K562 (cell line): ENCODE results near the gene JPH2. TPM values are rescaled to one million over a fixed set of nuclear protein-coding genes. Genes with fewer than 3 reads are reported as not detected.

Source experiments
- ATAC-seq: fragments of 200-7000 bp; cut with Tn5 transposase; 3 replicates; pipeline ENCODE4 v1.9.1; 2020; ENCODE audit warnings: moderate library complexity
- BruUV-seq: library from RNA; stranded (reverse); fragments of 400-500 nt; replicated peaks from 2 replicates; lab custom pipeline; 2021; lab: Mats Ljungman, UMichigan
- CTCF ChIA-PET: fragments of 300-600 bp; formaldehyde crosslinking; extraction: SDS; loops from one replicate; lab custom pipeline; 2021; ENCODE audit warnings: low intra/inter-chr PET ratio; lab: Yijun Ruan, JAX
- POLR2A ChIA-PET: fragments of 300-600, 350-650 bp; sonication (Branson Sonifier 250); formaldehyde crosslinking; extraction: SDS; loops from one replicate; lab custom pipeline; 2021; ENCODE audit warnings: antibody characterized with exemption, inconsistent platforms; lab: Yijun Ruan, JAX
- DNase-seq, 4 experiments: peaks; one replicate each; pipeline versions ENCODE4 v3.0.0 to v3.0.0-alpha.2; 2011 to 2018; ENCODE audit warnings: low spot score in 3 of 4, mixed read lengths in 3 of 4; ENCODE audit errors: extremely low read depth in 1 of 4
- FAIRE-seq: peaks from 2 replicates; lab custom pipeline; 2011; peaks lifted over from hg19 to GRCh38; lab: Jason Lieb, UNC
- H2AFZ ChIP-seq: 2 replicates; pipeline ENCODE4 v1.6.0; 2011; ENCODE audit warnings: low read depth, low read length, control low read depth, inconsistent platforms
- H3K27ac ChIP-seq: fragments of 200-600 bp; 3 replicates; pipeline ENCODE4 v1.8.0; 2011; ENCODE audit warnings: low read depth, mild to moderate bottlenecking, control low read depth, inconsistent platforms, low read length, moderate library complexity, mixed read lengths; ENCODE audit errors: extremely low read depth
- H3K27me3 ChIP-seq, 2 experiments: fragments of 300-600 bp in 1 of 2; 2 replicates in 1 of 2; 3 replicates in 1 of 2; pipeline versions ENCODE4 v1.6.0 to v1.8.0; 2011; ENCODE audit warnings: inconsistent platforms in 2 of 2, low read length in 2 of 2, mild to moderate bottlenecking in 1 of 2, mixed read lengths in 1 of 2, moderate library complexity in 1 of 2; ENCODE audit not compliant: control insufficient read depth in 2 of 2, insufficient read depth in 2 of 2
- H3K36me3 ChIP-seq: fragments of 300-600 bp; 3 replicates; pipeline ENCODE4 v1.8.0; 2011; ENCODE audit warnings: mild to moderate bottlenecking, low read length, inconsistent platforms; ENCODE audit not compliant: control insufficient read depth, insufficient read depth
- H3K4me1 ChIP-seq, 2 experiments: fragments of 200-600 bp in 1 of 2; replicated peaks in 1 of 2; 2 replicates in 1 of 2; 3 replicates in 1 of 2; pipeline versions ENCODE4 v1.5.1 to v1.8.0; 2011; ENCODE audit warnings: inconsistent platforms in 2 of 2, low read length in 2 of 2, mild to moderate bottlenecking in 1 of 2, mixed read lengths in 1 of 2, moderate library complexity in 1 of 2; ENCODE audit not compliant: control insufficient read depth in 2 of 2, insufficient read depth in 2 of 2
- H3K4me2 ChIP-seq: 2 replicates; pipeline ENCODE4 v1.6.1; 2011; ENCODE audit warnings: low read length, control low read depth, inconsistent platforms, mixed read lengths; ENCODE audit not compliant: insufficient read depth
- H3K4me3 ChIP-seq: fragments of 200-600 bp; sonication (generic), shearing (Covaris generic); 2 replicates; pipeline ENCODE4 v1.5.1; 2016; ENCODE audit warnings: control low read depth, inconsistent platforms
- H3K79me2 ChIP-seq: fragments of 200-600 bp; 3 replicates; pipeline ENCODE4 v1.8.0; 2011; ENCODE audit warnings: low read length, inconsistent platforms; ENCODE audit not compliant: control insufficient read depth, insufficient read depth
- H3K9ac ChIP-seq, 2 experiments: 2 replicates each; pipeline versions ENCODE4 v1.6.0 to v1.6.1; 2011; ENCODE audit warnings: low read depth in 2 of 2, low read length in 2 of 2, control low read depth in 1 of 2, inconsistent platforms in 1 of 2, mild to moderate bottlenecking in 1 of 2, mixed read lengths in 1 of 2; ENCODE audit not compliant: insufficient read depth in 1 of 2
- H3K9me1 ChIP-seq: one replicate; pipeline ENCODE4 v1.6.0; 2011; ENCODE audit warnings: inconsistent platforms, mild to moderate bottlenecking, low read length, moderate library complexity; ENCODE audit not compliant: control insufficient read depth, insufficient read depth
- H3K9me3 ChIP-seq: replicated peaks from 2 replicates; pipeline ENCODE4 v1.5.1; 2011; ENCODE audit warnings: low read depth, low read length, inconsistent platforms; ENCODE audit not compliant: control insufficient read depth, insufficient read depth
- H4K20me1 ChIP-seq: replicated peaks from 2 replicates; pipeline ENCODE4 v1.6.1; 2011; ENCODE audit warnings: low read length, inconsistent platforms, mixed read lengths; ENCODE audit not compliant: control insufficient read depth, insufficient read depth
- HMBOX1 ChIP-seq: sonication (generic); IDR thresholded peaks from 2 replicates; pipeline ENCODE4 v1.6.1; 2016
- JUND ChIP-seq, 2 experiments: IDR thresholded peaks; 2 replicates in 1 of 2; 3 replicates in 1 of 2; pipeline ENCODE4 v1.6.1; 2011; ENCODE audit warnings: borderline replicate concordance in 2 of 2, low read depth in 2 of 2, low read length in 2 of 2, improper control_type of control experiment in 1 of 2, missing biosample characterization in 1 of 2, missing genetic modification characterization in 1 of 2, missing genetic modification reagents in 1 of 2
- KAT8 ChIP-seq: fragments of 450-650 bp; IDR thresholded peaks from 2 replicates; pipeline ENCODE4 v1.6.1; 2016; ENCODE audit warnings: low read depth, mild to moderate bottlenecking
- MEIS2 ChIP-seq: fragments of 450-650 bp; IDR thresholded peaks from 2 replicates; pipeline ENCODE4 v1.6.1; 2014; ENCODE audit warnings: mild to moderate bottlenecking; ENCODE audit not compliant: partially characterized antibody
- PKNOX1 ChIP-seq: fragments of 450-650 bp; IDR thresholded peaks from 2 replicates; pipeline ENCODE4 v1.6.1; 2016
- POLR2A ChIP-seq: fragments of 450-650 bp; conservative IDR thresholded peaks from 2 replicates; pipeline ENCODE4 v1.6.1; 2016
- SUPT5H ChIP-seq: fragments of 450-650 bp; IDR thresholded peaks from 2 replicates; pipeline ENCODE4 v1.6.1; 2016
- ZNF785 ChIP-seq: fragments of 250-450 bp; sonication (Bioruptor Pico); IDR thresholded peaks from 2 replicates; pipeline ENCODE4 v1.4.0; 2020; ENCODE audit warnings: mild to moderate bottlenecking
- WGBS: fragments of 100-300 bp; shearing (Covaris generic); methylation state at CpG from one replicate; pipeline ENCODE4 v1.1.6; 2016; ENCODE audit warnings: low coverage, mixed read lengths; ENCODE audit not compliant: insufficient coverage; ENCODE audit errors: missing lambda C conversion rate; 5-methylcytosine and 5-hydroxymethylcytosine counted together
- in situ Hi-C: fragments of 300-500 bp; cut with MboI; formaldehyde crosslinking; loops from 4 replicates; pipeline ENCODE4 v1.15.0; 2018; ENCODE audit warnings: inconsistent platforms, mixed read lengths
- intact Hi-C: fragments of 100-400 bp; cut with micrococcal nuclease; formaldehyde crosslinking; loops from 2 replicates; pipeline ENCODE4 v1.14.2; 2022
- polyA plus RNA-seq, 8 experiments: library from polyadenylated mRNA; depleted of rRNA in 4 of 8; stranded (reverse) in 5 of 8; unstranded in 3 of 8; fragments of >200 nt; fragmentation: Nextera tagmentation in 2 of 8; fragmentation: Illumina TruSeq in 1 of 8; extraction: Ambion mirVana in 2 of 8; extraction: Trizol in 1 of 8; gene quantifications; 2 replicates each; pipeline versions ENCODE4 v1.2.1 to v1.2.3, GENCODE V29; 2011 to 2014; ENCODE audit warnings: inconsistent platforms in 1 of 8, missing spikeins in 1 of 8
- total RNA-seq, 7 experiments: library from RNA; depleted of rRNA in 6 of 7; stranded (reverse); fragments of >200 nt in 6 of 7; fragmentation: Illumina TruSeq in 2 of 7; extraction: Trizol in 2 of 7; gene quantifications; 2 replicates each; pipeline versions ENCODE4 v1.2.1 to v1.2.3, GENCODE V29; 2011 to 2021; ENCODE audit warnings: low replicate concordance in 1 of 7
- TF ChIP-seq, protein P1 (sequence below): sonication (generic); formaldehyde crosslinking; IDR thresholded peaks from 2 replicates; pipeline ENCODE4 v1.8.0; 2023; ENCODE audit warnings: mild to moderate bottlenecking, missing genetic modification reagents
- TF ChIP-seq, protein P2 (sequence below), 2 experiments: fragments of 450-650 bp; conservative IDR thresholded peaks; 2 replicates each; pipeline ENCODE4 v1.6.1; 2017; ENCODE audit warnings: mild to moderate bottlenecking in 2 of 2, moderate library complexity in 2 of 2

The JPH2 gene
- total and polyA plus RNA-seq, 9 of the 15 experiments (the other 6 are each of a cell fraction or from before 2014, with no cell fraction given) = not detected

DNA sequence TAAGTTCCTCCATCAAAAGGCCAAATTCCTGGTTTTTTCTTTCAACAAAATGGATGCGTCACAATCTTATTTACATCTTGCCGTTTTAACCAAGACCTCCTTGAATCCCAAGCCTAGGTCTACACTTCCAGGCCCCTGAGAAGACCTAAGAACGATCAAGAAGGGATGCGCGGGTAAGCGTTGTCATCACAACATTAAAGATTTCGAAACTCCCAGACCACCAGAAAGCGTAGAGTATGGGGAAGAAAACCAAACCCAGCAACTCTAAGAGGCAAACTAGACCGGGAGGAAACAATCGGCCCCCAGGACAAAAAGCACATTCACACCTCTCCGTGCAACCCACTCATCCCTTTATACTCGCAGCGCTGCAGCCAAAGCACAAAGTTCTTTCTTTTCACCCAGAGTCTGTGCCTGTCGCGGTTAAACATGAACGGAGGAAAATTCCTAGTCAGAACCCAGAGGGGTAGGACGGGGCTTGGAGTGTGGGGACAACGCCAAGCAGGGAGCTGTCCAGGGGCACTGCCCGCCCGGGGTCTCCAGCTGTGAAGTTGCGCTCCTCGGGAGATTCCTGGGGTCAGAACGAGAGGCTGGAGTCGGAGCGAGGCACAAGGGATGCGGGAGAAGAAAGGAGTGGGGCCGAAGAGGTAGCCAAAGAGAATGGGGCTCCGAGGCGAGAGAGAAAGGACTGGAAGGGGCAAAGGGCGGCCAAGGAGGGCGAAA is 22.9 kb upstream of the JPH2 start (continued):
- TF ChIP-seq, protein P1, sequence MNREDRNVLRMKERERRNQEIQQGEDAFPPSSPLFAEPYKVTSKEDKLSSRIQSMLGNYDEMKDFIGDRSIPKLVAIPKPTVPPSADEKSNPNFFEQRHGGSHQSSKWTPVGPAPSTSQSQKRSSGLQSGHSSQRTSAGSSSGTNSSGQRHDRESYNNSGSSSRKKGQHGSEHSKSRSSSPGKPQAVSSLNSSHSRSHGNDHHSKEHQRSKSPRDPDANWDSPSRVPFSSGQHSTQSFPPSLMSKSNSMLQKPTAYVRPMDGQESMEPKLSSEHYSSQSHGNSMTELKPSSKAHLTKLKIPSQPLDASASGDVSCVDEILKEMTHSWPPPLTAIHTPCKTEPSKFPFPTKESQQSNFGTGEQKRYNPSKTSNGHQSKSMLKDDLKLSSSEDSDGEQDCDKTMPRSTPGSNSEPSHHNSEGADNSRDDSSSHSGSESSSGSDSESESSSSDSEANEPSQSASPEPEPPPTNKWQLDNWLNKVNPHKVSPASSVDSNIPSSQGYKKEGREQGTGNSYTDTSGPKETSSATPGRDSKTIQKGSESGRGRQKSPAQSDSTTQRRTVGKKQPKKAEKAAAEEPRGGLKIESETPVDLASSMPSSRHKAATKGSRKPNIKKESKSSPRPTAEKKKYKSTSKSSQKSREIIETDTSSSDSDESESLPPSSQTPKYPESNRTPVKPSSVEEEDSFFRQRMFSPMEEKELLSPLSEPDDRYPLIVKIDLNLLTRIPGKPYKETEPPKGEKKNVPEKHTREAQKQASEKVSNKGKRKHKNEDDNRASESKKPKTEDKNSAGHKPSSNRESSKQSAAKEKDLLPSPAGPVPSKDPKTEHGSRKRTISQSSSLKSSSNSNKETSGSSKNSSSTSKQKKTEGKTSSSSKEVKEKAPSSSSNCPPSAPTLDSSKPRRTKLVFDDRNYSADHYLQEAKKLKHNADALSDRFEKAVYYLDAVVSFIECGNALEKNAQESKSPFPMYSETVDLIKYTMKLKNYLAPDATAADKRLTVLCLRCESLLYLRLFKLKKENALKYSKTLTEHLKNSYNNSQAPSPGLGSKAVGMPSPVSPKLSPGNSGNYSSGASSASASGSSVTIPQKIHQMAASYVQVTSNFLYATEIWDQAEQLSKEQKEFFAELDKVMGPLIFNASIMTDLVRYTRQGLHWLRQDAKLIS (CRISPR knock-in tag) = no peak
- TF ChIP-seq POLR2A = no peak

DNA sequence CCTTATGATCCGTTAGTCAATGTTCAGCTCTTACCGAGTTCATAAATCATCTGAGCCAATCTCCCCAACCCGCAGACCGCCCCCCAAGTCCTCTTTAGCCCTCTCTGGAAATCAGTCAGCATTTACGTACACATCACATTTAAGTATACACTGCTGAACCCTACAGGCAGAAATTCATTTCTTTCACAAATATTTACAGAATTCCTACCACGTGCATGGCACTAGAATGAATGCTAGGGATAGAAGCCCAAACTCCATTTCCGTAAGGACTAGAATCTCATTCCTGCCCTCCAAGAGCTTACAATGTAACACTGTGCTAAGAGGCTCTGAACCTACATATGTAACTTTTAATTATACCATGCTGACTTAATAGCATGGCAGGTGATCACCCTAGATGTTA is 21.8 kb upstream of the JPH2 start:
- ChIA-PET CTCF (no interaction called here), POLR2A (interaction anchor here (0.7 to 1.0 kb wide), 2 partner anchors 13 to 33 kb away, joined by 3 to 6 read pairs; no protein-coding TSS in a partner anchor)
- Histone ChIP-seq H3K4me3 (peak overlapping the region; percentile 94), H3K27me3 (no peaks in the 10 kb centered on the region), H3K4me2 (peak overlapping the region; percentile 93), H3K27ac (no peak overlapping the region), H2AFZ (no peak overlapping the region), H3K9me1 (no peaks in the 10 kb centered on the region), H3K36me3 (peaks cover 19% of the 10 kb centered on the region), H3K4me1 (peaks cover 23 to 29% of the 10 kb centered on the region in 2 experiments), H3K79me2 (peaks cover 45% of the 10 kb centered on the region), H3K9ac (peak overlapping the region; percentile 54 to 82; a peak in 3 of 4 replicates), H4K20me1 (0 out of 2 replicates have a peak, but pooled peaks cover 4% of the 10 kb centered on the region), H3K9me3 (no peaks in the 10 kb centered on the region)
- intact Hi-C loops (no loop called here), in situ Hi-C loops (no loop called here)
- ATAC-seq = no peak
- WGBS = 5% methylated on average over 7 of the region's 7 CpGs
- peak in 1 of 4 experiments; percentile 25 for DNase-seq
- no peak for FAIRE-seq
- no TSS peak for BruUV-seq
- TF ChIP-seq SUPT5H (no peak), PKNOX1 (peak; percentile 70), HMBOX1 (peak; percentile 41; the same call in 1 of the 2 replicates), KAT8 (no peak), MEIS2 (peak; percentile 62), JUND (IDR thresholded peaks at IDR 0.05; ENCODE audit: borderline replicate concordance, low read depth, low read length) (no peak), JUND (tag; IDR thresholded peaks at IDR 0.05; ENCODE audit: borderline replicate concordance, low read depth, low read length) (no peak), ZNF785 (no peak)
- TF ChIP-seq, protein P2, sequence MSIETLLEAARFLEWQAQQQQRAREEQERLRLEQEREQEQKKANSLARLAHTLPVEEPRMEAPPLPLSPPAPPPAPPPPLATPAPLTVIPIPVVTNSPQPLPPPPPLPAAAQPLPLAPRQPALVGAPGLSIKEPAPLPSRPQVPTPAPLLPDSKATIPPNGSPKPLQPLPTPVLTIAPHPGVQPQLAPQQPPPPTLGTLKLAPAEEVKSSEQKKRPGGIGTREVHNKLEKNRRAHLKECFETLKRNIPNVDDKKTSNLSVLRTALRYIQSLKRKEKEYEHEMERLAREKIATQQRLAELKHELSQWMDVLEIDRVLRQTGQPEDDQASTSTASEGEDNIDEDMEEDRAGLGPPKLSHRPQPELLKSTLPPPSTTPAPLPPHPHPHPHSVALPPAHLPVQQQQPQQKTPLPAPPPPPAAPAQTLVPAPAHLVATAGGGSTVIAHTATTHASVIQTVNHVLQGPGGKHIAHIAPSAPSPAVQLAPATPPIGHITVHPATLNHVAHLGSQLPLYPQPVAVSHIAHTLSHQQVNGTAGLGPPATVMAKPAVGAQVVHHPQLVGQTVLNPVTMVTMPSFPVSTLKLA (conservative IDR thresholded peaks at IDR 0.05) = peak; percentile 16 to 42; a peak in 2 of 4 replicates
